OCI-M2 (cell line): ENCODE results near the gene CADM1.

Source experiments
- DNase-seq: peaks from one replicate; lab custom pipeline; 2025; ENCODE audit not compliant: unreplicated experiment; lab: John Stamatoyannopoulos, UW

Gene CADM1

GRCh38 chr11:115362997-115363396, 141.2 kb downstream of the CADM1 start:
- DNase-seq, result no peak

DNA sequence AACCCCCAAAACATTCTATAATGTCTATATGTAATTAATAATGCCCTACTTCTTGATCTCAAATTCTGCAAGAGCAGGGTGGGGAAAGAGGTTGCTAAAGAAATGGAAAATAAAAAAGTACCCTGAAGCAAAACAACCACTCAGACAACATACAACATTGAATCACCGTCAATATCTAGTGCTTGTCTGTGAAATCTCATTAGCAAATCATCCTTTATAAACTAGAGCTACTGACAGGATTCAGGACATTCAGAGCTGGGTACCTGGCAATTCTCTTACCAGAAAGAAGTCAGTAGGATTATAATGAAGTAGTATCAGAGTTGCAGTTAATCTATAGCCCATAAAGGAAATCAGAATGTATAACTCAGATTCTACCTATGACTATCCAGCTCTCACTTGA, 143.2 kb downstream of the CADM1 start:
- no peak for DNase-seq

DNA sequence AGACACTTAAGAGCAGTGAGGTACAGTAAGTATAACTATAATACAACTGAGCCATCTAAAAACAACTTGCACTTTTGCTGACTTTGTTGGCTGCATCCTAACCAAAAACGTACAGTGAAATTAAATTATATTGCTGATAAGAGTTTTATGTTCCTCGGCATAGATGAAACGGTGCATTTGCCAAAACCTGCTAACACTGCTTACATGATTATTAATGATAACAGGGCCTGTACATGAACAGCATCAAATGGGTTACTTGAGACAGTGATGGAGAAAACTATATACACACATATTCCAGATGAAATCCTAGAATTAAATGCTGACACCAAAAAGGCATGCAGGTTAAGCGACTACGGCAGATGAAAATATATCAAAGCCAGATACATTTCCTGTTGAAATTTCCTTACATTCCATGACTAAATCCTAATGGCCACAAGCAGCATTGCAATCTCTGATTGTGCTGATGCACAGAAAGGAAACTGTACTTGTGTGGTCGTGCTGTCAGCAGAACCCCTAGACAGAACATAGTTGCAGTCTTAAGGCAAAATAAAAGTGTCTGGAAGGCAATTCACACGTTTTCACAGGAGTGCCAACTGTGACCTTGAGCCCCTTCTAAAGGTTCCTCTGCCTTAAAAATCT, 143.9 kb downstream of the CADM1 start:
- no peak for DNase-seq

DNA sequence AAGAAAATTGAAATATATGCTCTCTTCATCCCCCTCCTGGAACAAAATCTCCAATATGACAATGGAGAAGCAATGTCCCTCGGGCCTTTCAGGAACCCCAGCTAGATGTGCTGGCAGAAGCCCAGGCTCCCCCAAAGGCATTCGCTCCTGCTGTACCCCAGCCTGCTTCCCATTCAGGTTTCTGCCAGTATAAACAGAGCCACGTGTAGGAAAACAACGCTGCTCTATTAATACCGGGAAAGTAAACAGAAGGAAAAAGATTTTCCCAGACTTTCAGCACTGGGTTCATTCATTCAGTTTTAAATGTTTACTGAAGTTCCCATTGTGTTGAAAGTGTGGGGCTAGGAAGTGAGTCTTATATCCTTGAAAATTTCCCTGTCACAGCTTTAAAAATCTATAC, 147.1 kb downstream of the CADM1 start:
- no peak for DNase-seq

DNA sequence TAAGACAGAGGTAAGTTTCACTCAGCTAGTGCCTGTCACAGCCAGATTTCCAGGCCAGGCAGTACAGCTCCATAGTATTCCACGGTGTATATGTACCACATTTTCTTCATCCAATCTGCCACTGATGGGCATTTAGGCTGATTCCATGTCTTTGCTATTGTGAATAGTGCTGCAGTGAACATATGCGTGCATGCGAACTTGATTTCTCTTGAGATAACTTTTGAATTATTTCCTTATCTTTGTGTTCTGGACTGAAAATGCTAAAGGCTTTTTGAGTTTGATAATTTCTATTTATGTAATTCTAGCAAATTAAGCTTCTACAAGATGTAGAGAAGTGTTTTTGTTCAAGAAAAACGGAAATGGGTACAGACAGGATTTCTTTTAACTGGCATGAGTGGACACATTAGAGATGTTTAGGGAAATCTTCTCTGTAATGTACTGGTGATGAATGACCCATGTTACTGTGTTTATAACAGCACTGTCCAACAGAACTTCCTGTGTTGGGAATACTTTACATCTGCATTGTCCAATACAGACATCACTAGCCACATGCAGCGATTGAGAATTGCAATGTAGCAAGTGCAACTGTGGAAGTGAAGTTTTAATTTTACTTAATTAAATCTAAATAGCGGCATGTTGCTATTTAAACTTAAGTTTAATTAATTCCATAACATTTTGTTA, 151.3 kb downstream of the CADM1 start:
- DNase-seq, result no peak

- DNase-seq, result no peak
Observed at GRCh38 chr11:115349335-115350017, 154.7 kb downstream of the CADM1 start.

GRCh38 chr11:115348416-115348815, 155.8 kb downstream of the CADM1 start:
- no peak for DNase-seq

GRCh38 chr11:115347106-115347505, 157.1 kb downstream of the CADM1 start:
- no peak for DNase-seq

DNA sequence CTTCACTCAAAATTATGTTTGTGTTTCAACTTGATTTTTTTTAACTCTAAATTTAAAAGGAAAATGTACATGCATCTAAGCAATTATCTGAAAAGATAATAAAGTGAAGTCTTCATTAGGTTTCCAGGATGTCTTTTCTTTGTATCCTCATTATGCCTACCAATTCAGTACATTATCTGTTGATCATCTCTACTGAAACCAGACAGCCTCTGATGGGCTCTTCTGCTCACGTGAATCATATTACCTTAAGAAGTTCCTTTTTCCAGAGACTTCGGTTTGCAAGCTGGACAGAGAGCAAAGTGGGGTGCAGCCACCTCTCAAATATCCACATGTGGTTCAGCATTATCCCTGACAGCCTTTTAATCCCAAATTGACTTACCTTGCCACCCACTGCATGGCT, 158.4 kb downstream of the CADM1 start:
- no peak for DNase-seq

GRCh38 chr11:115345361-115345760, 158.9 kb downstream of the CADM1 start:
- no peak for DNase-seq

DNA sequence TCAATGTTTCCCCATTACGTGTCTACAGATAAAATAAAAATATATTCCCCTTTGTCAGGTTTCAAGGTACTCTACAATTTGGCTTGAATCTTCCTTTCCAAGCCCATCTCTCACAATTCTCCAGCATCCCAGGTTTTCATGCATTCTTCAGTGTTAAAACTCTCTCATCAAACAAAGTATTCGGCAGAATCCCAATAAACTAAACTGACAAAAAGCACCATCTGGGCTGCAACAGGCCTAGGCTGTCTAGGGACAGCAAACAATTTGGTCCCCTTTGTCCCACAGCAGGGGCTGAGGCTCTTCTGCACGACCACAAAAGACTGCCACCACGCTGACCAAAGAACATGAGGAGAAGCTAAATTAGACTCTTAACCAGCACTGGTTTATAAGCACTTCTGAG, 159.4 kb downstream of the CADM1 start:
- DNase-seq, result no peak

DNA sequence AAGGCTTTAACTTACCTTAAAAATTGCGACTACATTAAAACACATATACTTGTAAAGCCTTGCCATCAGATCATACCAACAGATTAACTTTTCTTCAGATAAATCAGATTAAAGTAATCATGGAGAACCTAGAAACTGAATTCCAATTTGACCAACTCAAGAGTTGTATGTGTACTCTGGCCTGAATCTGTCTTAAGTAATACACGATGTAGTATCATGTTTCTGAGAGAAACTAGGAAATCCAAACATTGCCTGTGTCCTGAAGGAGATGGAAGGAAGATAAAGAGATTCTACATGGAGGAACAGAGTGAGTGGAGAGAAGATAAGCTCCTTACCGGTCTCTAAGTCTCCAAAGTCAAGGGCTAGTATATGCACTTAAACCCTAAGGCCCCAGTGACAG, 162.1 kb downstream of the CADM1 start:
- DNase-seq, result no peak

DNA sequence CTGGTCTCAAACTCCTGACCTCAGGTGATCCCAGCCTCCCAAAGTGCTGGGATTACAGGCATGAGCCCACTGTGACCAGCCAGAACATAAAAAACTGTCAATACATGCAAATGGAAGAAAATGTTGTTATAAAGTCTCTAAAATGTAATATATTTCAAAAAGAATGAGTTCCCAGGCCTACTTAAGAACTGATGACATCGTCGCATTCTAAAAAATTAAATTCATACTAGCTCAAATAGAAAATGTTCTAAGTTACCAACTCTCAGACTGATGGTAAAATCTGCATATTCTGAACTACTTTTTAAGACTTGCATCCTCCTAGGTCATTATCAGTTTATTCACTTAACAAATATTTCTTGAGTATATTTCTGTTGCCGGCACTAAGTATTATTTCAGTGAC, 163.3 kb downstream of the CADM1 start:
- no peak for DNase-seq

- DNase-seq, result no peak
Observed at GRCh38 chr11:115338476-115338875, 165.7 kb downstream of the CADM1 start.

GRCh38 chr11:115334932-115335788, 169.1 kb downstream of the CADM1 start:
- no peak for DNase-seq

- DNase-seq, result no peak
Observed at GRCh38 chr11:115333949-115334348, 170.3 kb downstream of the CADM1 start.

GRCh38 chr11:115333121-115333520, 171.1 kb downstream of the CADM1 start:
- no peak for DNase-seq

DNA sequence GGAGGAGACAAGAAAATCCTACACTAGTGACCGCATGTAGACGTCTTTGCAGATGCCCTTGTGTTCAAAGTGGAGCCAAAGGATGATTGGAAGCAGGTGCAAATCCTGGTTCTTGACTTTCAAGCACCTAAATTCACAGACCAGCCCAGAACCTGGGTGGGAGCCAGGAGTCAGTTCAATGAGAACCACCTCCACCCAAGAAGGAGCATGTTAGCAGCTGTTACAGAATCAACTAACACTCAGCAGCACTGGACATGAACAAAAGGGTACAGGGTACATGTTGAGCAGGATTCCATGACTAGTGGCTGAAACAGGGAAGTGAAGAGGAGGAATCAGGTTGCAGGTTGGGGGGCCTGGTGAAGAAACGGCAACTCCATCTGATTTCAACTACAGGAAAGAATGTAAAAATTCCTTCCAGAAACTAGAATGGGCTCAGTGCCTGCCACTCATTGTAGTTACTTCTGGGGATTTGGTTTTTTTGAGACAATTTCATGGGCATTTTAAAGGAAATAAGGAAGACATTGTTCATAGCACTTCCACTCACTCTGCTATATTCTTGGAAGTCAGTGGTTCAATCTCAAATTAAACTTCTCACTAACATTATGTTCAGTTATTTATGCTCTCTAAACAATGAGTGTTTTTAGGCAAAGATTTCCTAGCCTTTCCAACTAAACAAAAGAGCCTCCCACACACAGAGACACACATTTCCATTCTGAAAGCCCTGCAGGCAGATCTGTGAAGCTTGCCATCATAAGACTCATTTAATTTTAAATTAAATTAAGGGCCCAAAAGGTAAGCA, 173.3 kb downstream of the CADM1 start:
- DNase-seq, result no peak

GRCh38 chr11:115326526-115326925, 177.7 kb downstream of the CADM1 start:
- no peak for DNase-seq

- no peak for DNase-seq
Observed at GRCh38 chr11:115325523-115325922, 178.7 kb downstream of the CADM1 start.
